Cardiac muscle cell (in vitro differentiated cells and primary cell): ENCODE measurements around the gene ARSD. TPM values are rescaled to one million over a fixed set of nuclear protein-coding genes. Genes with fewer than 3 reads are reported as not detected.
A peak's percentile ranks its signal among the peaks of the same experiment; 100 is the strongest.
"Not testable (repeated sequence)": the region's sequence is repeated elsewhere in the genome, so short reads cannot be mapped to it uniquely, and the experiment has no call there.

Experiments
- DNase-seq, 2 donors: peaks; one replicate each; pipeline versions ENCODE4 v3.0.0 to v3.0.0-alpha.2; 2010 to 2017; ENCODE audit warnings: low read depth in 1 of 2, low spot score in 1 of 2
- H3K27ac ChIP-seq: fragments of 200-600 bp; sonication (generic); 2 replicates; pipeline ENCODE4 v1.5.1; 2016
- H3K27me3 ChIP-seq: fragments of 200-600 bp; sonication (generic); 2 replicates; pipeline ENCODE4 v1.6.0; 2016; ENCODE audit warnings: control low read depth
- H3K36me3 ChIP-seq: fragments of 200-600 bp; sonication (generic); 2 replicates; pipeline ENCODE4 v1.5.1; 2016; ENCODE audit warnings: control low read depth
- H3K4me1 ChIP-seq: fragments of 200-600 bp; sonication (generic); 2 replicates; pipeline ENCODE4 v1.8.1; 2017; ENCODE audit warnings: low read depth, mild to moderate bottlenecking, mixed run types
- H3K4me3 ChIP-seq: fragments of 200-600 bp; sonication (generic); 2 replicates; pipeline ENCODE4 v1.5.1; 2016; ENCODE audit warnings: mild to moderate bottlenecking
- H3K9me3 ChIP-seq: fragments of 200-600 bp; sonication (generic); 2 replicates; pipeline ENCODE4 v1.5.1; 2017; ENCODE audit warnings: low read depth, mild to moderate bottlenecking, control low read depth
- polyA plus RNA-seq: library from polyadenylated mRNA; unstranded; fragments of >200 nt; fragmentation: Nextera tagmentation; extraction: Ambion mirVana; gene quantifications from 2 replicates; pipeline ENCODE4 v1.2.1, GENCODE V29; 2016
- total RNA-seq: library from RNA; depleted of rRNA; stranded (reverse); fragments of >200 nt; gene quantifications from 2 replicates; pipeline ENCODE4 v1.2.3, GENCODE V29; 2016
- TF ChIP-seq, protein P1 (sequence below): IDR thresholded peaks from 2 replicates; pipeline ENCODE4 v1.5.1; 2012; ENCODE audit warnings: low read depth, mild to moderate bottlenecking, low read length

Gene ARSD, protein sequence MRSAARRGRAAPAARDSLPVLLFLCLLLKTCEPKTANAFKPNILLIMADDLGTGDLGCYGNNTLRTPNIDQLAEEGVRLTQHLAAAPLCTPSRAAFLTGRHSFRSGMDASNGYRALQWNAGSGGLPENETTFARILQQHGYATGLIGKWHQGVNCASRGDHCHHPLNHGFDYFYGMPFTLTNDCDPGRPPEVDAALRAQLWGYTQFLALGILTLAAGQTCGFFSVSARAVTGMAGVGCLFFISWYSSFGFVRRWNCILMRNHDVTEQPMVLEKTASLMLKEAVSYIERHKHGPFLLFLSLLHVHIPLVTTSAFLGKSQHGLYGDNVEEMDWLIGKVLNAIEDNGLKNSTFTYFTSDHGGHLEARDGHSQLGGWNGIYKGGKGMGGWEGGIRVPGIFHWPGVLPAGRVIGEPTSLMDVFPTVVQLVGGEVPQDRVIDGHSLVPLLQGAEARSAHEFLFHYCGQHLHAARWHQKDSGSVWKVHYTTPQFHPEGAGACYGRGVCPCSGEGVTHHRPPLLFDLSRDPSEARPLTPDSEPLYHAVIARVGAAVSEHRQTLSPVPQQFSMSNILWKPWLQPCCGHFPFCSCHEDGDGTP
- total RNA-seq, result 29.9 and 32.7 TPM in 2 replicates
- polyA plus RNA-seq, result 23.5 and 29.7 TPM in 2 replicates

DNA sequence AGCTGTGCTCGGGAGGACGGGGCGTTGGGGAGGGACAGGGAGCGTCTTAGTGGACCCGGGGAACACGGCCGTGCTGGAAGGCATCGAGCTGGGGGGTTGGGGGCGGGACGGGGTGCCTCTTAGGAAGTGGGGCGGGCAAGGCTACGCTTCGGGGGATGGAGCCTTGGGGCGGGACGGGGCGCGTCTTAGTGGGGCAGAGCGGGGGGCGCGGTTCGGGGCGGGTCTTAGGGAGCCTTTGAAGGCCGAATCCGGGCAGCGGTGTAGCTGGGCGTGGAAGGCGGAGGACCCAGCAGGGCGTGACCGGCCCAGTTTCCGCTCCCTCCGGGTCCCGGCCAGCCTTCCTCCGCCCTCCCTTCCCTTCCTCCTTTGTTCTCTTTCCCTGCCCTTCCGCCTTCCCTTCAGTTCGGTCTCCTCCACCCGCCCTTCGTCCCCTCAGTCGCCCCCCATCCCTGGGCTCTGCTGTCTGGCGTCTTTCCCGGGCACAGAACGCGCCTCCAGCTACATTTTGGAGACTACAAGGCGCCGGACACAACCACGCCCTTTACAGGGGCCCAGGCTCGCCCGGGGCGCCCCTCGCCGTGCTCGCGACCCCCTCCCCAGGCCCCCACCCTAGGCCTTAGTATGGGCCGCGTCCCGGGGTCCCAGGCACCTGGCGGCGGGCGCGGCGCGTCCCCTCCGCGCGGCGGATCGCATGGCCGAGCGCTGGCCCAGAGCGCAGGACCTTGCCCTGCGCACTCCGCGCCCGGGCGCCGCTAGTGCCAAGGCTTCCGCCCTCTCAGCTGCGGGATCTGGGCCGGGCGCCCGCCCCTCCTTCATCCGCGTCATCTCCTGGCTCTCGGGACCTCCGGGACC lies at the start of gene ARSD:
TSS of gene ARSD (minus strand) at position 757 of the 852 bp plus-strand sequence. CDS start at position 693, 64 bp downstream.
- TF ChIP-seq, protein P1, sequence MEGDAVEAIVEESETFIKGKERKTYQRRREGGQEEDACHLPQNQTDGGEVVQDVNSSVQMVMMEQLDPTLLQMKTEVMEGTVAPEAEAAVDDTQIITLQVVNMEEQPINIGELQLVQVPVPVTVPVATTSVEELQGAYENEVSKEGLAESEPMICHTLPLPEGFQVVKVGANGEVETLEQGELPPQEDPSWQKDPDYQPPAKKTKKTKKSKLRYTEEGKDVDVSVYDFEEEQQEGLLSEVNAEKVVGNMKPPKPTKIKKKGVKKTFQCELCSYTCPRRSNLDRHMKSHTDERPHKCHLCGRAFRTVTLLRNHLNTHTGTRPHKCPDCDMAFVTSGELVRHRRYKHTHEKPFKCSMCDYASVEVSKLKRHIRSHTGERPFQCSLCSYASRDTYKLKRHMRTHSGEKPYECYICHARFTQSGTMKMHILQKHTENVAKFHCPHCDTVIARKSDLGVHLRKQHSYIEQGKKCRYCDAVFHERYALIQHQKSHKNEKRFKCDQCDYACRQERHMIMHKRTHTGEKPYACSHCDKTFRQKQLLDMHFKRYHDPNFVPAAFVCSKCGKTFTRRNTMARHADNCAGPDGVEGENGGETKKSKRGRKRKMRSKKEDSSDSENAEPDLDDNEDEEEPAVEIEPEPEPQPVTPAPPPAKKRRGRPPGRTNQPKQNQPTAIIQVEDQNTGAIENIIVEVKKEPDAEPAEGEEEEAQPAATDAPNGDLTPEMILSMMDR, result no peak
- peak; percentile 89 to 95 for DNase-seq
- peak within 1 kb of the TSS; percentile 74 for H3K4me3 ChIP-seq
- no peaks in the 10 kb centered on the region for H3K36me3 ChIP-seq
- no peaks in the 10 kb centered on the region for H3K9me3 ChIP-seq
- H3K27me3 ChIP-seq, result no peaks in the 10 kb centered on the region
- peak within 1 kb of the TSS; percentile 88 for H3K27ac ChIP-seq
- no peaks in the 10 kb centered on the region for H3K4me1 ChIP-seq

DNA sequence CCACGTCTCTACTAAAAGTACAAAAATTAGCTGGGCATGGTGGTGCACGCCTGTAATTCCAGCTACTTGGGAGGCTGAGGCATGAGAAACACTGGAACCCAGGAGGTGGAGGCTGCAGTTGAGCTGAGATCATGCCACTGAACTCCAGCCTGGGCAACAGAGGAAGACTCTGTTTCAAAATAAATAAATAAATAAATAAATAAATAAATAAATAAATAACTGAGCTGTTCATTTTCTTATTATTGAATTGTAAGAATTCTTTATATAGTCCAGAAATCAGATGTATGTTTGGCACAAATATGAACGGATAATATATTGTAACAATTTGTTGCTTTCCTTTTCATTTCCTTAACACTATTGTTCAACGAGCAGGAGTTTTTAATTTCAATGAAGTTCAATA lies 49.5 kb upstream of the ARSD start:
- not testable (repeated sequence) for H3K36me3 ChIP-seq, H3K4me1 ChIP-seq, H3K9me3 ChIP-seq, H3K27me3 ChIP-seq, DNase-seq, H3K27ac ChIP-seq, H3K4me3 ChIP-seq

DNA sequence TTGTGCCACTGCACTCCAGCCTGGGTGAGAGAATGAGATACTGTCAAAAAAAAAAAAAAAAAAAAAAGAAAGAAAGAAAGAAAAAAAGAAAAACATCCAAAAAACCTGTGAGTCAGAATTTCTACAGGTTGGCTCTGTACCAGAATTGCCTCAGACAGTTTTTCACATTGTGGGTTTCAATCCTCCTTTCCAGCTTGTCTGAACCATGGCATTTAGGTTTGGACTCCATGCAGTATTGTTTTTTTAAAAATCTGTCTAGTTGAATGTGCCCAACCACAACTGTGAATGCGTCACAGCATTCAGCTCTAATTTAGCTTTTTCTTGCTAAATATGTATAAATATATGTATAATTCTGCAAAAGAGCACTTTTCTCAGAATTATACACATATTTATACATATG lies 45.8 kb upstream of the ARSD start:
- no peak overlapping the region for H3K4me3 ChIP-seq
- TF ChIP-seq, protein P1, result no peak
- no peaks in the 10 kb centered on the region for H3K36me3 ChIP-seq
- H3K9me3 ChIP-seq, result no peaks in the 10 kb centered on the region
- no peaks in the 10 kb centered on the region for H3K27me3 ChIP-seq
- H3K27ac ChIP-seq, result no peak overlapping the region
- H3K4me1 ChIP-seq, result no peaks in the 10 kb centered on the region
- DNase-seq, result peak in 1 of 2 donors; percentile 28

DNA sequence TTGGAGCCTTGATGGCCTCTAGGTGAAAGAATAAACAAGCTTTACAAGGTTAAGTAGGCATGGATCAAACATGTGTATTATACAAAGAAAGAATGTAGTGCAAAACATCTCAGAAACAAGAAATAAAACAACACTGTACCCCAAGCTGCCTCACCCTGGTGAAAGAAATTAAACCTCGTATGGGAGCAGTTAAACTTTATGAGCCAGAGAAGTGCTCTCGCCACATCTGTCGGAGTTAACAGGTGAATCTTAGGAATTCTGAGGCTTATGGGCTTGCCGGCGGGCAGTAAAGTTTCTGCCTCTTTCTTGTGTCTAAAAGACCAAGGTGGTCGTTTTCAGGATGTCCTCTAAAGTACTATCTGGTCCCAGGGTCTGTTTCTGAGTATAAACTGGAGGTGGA lies 43.3 kb upstream of the ARSD start:
- Histone ChIP-seq H3K9me3 (no peaks in the 10 kb centered on the region), H3K27ac (no peak overlapping the region), H3K4me1 (no peaks in the 10 kb centered on the region), H3K4me3 (no peak overlapping the region), H3K36me3 (no peaks in the 10 kb centered on the region), H3K27me3 (no peaks in the 10 kb centered on the region)
- DNase-seq, result no peak
- TF ChIP-seq, protein P1, result no peak

DNA sequence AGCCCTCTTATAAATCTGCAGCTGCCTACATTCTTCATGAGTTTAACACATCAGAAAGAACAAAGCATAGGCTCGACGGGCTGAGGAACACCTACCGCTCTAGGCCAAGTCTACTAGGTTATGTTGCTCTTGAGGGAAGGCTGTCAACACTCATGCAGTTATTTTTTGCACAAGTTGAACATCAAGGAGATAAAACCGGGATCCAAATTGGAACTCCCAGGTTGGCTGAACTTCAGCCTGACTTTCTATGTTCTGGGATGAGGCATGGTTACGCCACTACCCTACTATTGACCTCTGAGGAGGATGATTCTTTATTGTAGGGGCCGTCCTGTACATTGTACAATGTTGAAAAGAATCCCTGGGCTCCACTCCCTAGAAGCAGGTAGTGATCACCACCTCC lies 39.9 kb upstream of the ARSD start:
- Histone ChIP-seq H3K36me3 (no peaks in the 10 kb centered on the region), H3K9me3 (no peaks in the 10 kb centered on the region), H3K4me3 (no peak overlapping the region), H3K27me3 (no peaks in the 10 kb centered on the region), H3K27ac (no peak overlapping the region), H3K4me1 (peaks cover 4% of the 10 kb centered on the region)
- DNase-seq, result no peak
- TF ChIP-seq, protein P1, result no peak
